Measurements from ENCODE around the gene COL18A1.
"Not testable (repeated sequence)": the region's sequence is repeated elsewhere in the genome, so short reads cannot be mapped to it uniquely, and the experiment has no call there.

Gene COL18A1

DNA sequence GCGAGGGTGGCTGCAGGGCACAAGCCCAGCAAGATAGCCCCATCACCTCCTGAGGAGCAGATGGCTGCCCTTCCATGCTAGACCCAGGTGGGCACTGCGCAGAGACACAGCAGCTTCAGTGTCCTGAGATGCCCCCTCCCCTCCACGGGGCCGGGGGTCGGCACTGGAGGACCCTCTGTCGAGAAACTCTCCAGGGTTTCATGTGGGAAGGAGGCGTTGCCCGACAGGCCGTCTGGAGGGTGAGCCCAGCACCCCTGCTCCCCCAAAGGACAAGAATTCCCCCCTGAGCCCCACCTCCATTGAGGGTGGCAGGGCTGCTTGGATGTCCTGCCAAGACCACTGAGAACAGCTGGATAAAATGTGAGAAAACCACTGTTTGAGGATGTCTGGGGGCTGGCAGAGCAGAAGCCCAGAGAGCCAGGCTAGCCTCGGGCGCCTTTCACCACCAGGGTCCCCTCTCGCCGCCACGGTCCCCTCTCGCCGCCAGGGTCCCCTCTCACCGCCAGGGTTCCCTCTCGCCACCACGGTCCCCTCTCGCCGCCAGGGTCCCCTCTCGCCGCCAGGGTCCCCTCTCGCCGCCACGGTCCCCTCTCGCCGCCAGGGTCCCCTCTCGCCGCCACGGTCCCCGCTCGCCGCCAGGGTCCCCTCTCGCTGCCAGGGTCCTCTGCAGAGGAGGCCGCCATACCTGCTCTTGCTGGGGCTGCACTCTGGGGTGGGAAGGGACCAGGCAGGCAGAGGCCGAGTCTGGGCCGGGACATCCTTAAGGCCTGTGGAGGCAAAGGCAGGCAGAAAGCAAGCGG is 93.1 kb downstream of the COL18A1 start:
- DNase-seq, result no peak

DNA sequence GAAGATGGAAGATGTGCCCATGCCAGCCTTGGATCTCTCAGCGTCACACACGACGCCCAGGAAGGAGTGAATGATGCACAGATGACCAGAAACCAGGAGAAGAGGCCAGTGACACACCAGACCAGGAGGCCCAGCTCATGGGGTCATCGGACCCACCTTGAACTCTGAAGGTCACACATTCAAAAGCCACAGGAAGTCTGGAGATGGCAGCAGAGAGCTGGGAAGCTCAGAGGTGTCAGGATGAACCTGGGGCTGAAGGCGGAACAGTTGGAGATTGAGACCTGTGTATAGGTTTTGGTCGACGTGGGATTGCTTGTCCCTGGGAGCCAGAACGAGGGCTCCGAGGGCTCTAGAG is 93.7 kb downstream of the COL18A1 start:
- DNase-seq, result no peak

DNA sequence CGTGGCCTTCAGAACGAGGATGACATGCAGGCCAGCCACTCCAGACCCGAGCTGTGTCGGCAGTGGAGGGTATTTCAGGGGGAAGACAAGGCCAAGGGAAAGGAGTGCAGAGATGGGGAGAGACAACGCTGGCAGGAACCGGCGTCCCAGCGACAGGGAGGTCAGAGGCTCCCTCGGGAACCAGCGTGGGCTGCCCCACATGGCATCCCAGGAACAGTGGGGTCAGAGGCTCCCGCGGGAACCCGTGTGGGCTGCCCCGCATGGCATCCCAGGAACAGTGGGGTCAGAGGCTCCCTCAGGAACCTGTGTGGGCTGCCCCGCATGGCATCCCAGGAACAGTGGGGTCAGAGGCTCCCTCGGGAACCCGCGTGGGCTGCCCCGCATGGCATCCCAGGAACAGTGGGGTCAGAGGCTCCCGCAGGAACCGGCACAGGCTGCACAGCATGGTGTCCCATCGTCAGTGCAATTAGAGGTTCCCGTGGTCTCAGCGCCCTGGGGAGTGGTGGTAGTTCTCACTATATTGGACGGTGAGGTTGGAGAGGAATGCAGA is 94.3 kb downstream of the COL18A1 start:
- DNase-seq, result no peak

DNA sequence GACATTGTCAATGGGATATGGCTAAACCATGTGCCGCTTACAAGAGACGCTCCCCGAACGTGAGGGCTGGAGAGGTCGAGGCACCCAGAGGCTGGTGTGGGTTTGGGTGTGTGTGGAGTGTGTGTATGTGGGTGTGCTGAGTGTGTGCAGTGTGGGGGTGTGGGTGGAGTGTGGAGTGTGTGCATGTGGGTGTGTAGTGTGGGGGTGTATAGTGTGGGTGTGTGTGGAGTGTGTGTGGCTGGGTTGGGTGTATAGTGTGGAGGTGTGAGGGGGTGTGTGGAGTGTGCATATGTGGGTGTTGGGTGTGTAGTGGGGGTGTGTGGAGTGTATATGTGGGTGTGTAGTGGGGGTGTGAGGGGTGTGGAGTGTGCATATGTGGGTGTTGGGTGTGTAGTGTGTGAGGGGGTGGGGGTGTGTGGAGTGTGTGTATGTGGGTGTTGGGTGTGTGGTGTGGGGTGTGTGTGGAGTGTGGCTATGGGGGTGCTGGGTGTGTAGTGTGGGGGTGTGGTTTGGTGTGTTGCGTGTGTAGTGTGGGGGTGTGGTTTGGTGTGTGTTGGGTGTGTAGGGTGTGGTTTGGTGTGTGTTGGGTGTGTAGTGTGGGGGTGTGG is 95.1 kb downstream of the COL18A1 start:
- no peak for DNase-seq

DNA sequence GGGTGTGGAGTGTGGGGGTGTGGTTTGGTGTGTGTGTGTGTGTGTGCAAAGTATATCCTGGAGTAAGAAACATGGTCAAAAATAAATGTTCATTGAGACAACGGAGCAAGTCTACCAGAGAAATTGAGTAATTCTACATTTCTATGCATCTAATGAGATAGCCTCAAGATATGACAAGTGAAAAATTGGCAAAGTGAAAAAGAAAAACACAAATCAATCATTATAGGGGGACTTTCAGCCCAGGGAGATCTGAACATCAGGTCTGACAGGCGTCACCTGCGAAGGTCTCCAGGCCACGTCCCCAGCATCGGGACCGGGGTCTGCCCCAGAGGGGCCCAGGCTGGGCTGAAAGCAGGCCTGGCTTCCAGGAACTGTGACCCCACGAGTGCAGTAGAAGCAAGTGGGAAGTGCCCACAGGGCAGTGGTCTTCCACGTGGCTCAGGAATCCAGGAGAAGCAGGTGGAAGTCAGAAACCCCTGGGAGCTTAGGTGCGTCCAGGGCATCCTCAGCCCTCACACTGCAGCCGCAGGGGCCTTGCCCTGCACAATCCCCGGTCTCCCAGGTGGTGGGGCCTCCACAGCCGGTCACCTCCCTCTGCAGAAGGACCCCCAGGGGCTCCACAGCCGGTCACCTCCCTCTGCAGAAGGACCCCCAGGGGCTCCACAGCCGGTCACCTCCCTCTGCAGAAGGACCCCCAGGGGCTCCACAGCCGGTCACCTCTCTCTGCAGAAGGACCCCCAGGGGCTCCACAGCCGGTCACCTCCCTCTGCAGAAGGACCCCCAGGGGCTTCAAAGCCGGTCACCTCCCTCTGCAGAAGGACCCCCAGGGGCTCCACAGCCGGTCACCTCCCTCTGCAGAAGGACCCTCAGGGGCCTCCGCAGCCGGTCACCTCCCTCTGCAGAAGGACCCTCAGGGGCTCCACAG is 96.4 kb downstream of the COL18A1 start:
- not testable (repeated sequence) for DNase-seq

DNA sequence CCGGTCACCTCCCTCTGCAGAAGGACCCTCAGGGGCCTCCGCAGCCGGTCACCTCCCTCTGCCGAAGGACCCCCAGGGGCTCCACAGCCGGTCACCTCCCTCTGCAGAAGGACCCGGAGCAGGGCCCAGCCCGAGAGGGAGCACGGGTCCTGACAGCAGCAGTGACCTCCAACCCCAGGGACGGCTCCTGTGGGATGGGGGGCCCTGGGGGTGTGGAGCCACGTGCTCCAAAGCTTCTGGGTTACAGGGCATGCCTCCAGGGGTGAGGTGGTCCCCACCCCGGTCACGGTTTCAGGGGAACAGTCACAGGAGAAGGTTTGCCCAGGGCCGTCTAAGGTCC is 97.0 kb downstream of the COL18A1 start:
- DNase-seq, result no peak

DNA sequence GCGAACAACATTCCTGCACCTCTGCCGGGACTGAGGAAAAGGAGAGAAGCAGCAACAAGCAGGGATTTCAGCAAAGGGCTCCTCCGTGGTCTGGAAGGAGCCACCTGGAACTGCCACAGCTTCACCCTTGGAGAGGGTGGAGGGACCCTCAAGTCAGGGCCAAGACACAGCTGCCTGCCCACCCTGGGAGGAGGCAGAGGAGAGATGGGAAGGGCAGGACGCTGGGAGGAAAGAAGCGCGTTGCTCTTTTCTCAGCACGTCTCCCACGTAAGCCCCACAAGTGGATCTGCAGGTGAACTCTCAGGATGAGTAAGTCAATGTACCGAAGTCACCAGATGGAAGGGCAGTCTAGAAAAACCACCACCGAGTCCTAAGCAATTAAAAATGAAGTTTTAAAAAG is 97.6 kb downstream of the COL18A1 start:
- DNase-seq, result no peak

DNA sequence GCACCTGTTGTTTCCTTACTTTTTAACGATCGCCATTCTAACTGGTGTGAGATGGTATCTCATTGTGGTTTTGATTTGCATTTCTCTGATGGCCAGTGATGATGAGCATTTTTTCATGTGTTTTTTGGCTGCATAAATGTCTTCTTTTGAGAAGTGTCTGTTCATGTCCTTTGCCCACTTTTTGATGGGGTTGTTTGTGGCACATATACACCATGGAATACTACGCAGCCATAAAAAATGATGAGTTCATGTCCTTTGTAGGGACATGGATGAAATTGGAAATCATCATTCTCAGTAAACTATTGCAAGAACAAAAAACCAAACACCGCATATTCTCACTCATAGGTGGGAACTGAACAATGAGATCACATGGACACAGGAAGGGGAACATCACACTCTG is 98.3 kb downstream of the COL18A1 start:
- DNase-seq, result not testable (repeated sequence)

DNA sequence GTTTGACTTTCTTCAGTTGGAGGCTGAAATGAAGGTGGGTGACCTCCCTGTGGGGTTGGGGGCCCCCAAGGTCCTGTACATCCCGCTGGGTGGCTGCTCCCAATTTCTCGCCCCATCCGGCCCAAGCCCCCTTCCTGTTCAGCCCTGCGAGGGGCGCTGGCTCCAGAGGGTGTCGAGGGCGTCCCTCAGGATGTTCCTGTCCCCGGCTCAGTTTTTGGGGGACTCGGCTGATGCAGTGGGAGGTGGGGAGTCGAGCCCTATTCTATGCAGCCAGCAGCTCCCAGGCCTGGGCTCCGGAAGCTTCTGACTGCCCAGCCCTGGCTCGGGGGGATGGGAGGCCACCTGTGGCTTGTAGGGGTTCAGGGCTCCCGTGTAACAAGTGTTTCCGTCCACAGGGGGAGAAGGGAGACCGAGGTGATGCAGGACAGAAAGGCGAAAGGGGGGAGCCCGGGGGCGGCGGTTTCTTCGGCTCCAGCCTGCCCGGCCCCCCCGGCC is 99.1 kb downstream of the COL18A1 start:
- no peak for DNase-seq

DNA sequence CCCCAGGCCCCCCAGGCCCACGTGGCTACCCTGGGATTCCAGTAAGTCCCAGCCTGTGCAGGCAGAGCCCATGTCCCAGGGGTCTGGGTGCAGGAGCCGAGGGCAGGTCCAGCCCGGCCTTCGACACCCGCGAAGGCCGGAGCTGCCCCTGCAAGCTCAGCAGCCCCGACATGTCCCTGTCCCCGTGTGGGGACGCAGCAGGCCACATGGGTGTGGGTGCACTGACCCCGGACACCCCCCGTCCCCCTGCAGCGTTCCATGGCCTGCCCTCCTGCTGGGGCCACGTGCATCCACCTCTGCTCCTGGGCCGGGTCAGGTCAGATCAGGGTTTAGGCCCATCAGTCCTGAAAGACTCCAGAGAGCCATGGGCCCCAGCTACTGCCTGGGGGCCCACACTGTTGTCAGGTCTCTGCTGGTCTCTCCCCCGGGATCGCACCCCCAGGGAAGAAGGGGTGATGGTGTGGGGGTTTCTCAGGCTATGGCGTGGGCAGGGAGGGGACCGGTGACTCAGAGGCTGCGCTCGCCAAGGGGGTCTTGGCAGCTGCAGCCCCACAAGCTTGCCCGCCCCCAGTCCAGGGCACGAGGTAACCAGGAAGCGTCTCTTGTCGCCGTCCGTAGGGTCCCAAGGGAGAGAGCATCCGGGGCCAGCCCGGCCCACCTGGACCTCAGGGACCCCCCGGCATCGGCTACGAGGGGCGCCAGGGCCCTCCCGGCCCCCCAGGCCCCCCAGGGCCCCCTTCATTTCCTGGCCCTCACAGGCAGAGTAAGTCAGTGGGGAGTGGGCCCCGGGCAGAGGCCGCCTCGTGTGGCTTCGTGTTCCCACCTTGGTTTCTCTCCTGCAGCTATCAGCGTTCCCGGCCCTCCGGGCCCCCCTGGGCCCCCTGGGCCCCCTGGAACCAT is 99.8 kb downstream of the COL18A1 start:
- DNase-seq, result no peak

DNA sequence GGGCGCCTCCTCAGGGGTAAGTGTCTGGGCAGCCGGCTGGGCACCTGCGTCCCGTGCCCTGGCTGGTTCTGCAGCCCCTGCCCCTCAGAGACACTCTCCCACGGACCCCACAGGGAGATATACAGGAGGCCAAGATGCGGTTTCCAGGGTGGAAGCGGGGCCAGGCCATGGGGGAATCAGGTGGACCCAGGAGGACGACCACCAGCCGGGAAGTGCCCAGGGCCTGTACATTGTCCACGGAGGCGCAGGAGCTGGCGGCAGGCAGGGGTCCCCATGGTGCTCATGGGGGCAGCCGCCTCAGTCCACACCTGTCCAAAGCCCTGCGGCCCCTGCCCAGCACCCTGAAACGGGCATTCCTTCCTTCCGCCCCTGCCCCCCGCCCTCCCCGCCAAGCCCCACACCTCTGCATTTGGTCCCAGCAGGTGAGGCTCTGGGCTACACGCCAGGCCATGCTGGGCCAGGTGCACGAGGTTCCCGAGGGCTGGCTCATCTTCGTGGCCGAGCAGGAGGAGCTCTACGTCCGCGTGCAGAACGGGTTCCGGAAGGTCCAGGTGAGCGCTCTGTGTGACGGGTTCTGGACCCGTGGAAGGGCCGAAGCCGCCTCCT is 100.6 kb downstream of the COL18A1 start:
- DNase-seq, result no peak

DNA sequence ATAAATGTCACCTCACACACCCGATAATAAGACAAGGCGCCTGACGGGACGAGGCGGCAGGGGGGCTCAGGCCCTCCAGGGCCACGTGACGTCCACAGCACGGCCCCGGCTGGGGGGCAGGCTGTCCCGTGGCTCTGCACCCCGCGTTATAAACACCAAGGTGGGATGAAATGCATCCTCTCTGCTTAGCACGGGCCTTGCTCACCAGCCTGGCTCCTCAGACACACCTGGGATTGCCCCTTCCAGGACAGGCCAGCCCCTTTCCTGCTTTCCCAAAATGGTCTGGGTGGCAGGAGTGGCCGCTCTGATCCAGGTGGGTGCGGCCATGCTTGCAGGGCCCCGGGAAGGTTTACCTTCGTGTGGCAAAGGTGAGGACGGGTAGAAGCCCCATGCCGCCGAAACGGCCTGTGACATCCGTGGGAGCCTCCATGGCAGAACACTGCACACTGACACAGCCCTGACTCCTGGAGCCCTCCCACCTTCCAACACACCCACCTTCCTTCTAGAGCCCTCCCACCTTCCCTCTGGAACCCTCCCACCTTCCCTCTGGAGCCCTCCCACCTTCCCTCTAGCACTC is 101.4 kb downstream of the COL18A1 start:
- no peak for DNase-seq

DNA sequence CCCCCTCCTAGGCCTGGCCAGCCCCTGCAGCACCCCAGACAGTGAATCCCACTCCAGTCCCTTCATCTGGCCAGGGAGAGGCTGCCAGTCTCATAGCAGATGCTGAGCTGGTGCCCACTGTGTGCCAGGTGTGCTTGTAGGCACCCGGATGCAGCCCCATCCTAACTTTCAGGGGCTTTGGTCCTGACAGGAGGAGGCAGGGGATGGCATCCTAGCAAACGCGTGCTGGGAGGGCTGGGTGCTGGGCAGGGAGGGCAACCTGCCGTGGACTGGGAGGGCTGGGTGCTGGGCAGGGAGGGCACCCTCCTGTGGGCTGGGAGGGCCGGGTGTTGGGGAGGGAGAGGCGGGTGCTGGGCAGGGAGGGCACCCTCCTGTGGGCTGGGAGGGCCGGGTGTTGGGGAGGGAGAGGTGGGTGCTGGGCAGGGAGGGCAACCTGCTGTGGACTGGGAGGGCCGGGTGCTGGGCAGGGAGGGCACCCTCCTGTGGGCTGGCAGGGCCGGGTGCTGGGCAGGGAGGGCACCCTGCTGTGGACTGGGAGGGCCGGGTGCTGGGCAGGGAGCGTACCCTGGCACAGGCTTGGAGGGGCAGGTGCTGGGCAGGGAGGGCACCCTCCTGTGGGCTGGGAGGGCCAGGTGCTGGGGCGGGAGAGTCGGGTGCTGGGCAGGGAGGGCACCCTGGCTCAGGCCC is 102.0 kb downstream of the COL18A1 start:
- DNase-seq, result no peak

DNA sequence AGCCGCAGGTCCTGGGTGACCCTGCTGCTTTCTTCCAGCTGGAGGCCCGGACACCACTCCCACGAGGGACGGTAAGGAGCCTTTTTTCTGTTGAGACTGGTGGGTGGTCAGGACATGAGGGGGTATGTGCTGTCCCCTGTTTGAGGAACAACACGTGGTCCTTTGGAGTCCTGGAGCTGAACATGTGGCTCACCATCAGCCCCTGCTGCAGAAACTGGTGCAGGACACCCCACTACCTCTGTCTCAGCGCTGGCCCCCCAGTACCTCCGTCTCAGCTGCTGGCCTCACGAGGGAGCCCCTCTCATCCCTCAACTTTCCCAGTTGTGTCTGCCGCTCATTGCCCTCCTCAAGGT is 102.5 kb downstream of the COL18A1 start:
- DNase-seq, result no peak

DNA sequence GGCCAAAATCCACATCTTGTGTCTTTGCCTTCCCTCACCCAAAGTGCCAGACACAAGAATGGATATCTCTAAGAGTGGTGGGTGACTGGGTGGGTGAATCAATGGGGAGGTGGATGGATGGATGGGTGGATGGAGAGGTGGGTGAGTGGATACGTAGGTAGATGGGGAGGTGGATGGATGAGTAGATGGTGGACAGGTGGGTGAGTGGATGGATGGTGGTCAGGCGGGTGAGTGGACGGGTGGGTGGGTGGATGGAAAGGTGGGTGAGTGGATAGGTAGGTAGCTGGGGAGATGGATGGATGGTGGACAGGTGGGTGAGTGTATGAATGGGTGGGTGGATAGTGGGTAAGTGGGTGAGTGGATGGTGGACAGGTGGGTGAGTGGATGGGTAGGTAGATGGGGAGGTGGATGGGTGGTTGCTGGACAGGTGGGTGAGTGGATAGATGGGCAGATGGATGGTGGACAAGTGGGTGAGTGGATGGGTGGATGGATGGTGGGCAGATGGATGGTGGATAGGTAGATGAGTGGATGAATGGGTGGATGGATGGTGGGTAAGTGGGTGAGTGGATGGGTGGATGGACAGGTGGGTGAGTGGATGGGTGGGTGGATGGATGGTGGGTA is 103.0 kb downstream of the COL18A1 start:
- no peak for DNase-seq

DNA sequence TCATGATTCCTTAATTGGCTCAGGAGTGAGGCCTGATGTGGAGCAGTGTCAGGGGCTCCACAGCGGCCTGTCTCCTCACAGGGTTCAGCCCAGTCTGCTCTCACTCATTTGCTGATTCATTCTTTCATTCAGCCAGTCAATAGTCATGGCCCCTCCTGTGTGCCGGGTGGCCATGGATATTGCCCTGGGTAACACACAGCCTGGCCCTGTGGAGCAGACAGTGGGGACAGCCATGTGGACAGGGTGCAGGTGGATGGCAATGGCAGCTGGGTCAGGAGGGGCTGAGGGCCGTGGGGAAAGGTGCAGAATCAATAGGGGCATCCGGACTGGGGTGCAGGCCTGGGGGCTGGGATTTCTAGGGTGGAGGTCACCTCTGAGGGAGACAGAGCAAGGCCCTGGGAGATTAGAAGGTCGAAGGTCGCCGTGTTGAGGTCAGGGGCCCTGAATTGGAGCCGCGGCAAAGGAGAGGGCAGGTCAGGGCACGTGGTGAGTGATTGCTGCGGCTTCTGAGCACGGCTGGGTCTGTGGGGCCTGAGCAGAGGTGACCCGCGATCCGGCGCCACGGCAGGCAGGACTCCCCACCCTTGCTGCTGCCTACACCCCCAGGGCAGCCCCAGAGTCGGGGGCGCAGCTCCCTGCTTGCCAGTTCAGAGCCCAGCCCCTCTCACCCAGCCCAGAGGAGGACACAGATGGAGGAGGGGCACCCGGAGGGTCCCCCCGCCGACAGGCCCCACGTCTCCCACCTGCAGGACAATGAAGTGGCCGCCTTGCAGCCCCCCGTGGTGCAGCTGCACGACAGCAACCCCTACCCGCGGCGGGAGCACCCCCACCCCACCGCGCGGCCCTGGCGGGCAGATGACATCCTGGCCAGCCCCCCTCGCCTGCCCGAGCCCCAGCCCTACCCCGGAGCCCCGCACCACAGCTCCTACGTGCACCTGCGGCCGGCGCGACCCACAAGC is 103.9 kb downstream of the COL18A1 start:
- no peak for DNase-seq

DNA sequence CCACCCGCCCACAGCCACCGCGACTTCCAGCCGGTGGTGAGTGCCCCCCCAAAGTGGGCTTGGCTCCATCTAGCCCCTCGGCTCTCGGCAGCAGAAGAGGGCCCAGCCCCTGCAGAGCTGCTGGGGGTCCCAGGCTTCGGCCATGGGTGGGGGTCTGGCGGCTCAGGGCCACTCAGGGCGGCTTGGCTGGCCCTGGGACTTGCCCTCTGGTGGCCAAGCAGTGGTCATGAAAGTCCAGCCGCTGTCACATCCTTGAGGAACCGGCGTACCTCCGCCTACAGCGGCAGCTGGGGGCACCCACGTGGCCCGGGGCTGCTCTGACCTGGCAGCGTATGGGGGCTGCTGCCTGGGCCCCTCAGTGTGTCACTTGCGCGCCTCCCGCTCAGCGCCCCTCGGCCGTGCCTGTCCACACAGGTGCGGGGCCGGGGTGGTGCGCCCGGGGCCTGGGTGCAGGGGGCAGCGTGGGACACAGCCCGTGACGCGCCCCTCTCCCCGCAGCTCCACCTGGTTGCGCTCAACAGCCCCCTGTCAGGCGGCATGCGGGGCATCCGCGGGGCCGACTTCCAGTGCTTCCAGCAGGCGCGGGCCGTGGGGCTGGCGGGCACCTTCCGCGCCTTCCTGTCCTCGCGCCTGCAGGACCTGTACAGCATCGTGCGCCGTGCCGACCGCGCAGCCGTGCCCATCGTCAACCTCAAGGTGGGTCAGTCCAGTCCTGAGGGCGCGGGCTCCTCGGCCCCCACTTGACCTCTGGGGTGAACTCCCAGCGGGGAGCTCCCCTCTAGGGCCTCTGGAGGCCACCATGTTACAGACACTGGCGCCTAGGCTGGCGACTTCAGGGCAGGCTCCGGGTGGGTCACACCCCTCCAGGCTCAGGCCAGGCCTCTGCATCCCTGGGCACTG is 104.9 kb downstream of the COL18A1 start:
- no peak for DNase-seq

DNA sequence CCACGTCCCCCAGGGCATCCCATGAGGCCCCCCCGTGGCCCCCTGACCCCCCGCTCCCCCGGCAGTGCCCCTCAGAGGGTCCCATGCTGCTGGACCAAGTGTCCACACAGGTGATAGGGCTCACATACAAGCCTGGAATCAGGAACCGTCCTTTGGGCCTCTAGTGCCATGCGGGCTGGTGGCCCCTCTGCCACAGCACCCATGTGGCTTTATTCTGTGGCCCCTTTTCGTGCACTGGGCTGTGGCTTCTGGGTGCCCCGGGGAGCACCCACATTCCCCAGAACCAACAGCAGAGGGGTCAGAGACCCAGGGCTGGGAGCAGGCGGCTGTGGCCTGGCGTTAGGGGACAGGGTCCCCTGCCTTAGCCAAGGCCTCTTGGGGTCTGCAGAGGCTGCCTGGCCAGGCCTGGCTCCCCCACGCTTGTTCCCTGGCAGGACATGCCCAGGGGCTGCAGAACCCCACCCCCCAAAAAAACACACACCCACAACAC is 105.5 kb downstream of the COL18A1 start:
- DNase-seq, result no peak
